SKM-1 (cell line): ENCODE measurements around the gene RFTN1.

Source experiments
- DNase-seq: peaks from one replicate; lab custom pipeline; 2025; ENCODE audit not compliant: unreplicated experiment; lab: John Stamatoyannopoulos, UW

The RFTN1 gene

DNA sequence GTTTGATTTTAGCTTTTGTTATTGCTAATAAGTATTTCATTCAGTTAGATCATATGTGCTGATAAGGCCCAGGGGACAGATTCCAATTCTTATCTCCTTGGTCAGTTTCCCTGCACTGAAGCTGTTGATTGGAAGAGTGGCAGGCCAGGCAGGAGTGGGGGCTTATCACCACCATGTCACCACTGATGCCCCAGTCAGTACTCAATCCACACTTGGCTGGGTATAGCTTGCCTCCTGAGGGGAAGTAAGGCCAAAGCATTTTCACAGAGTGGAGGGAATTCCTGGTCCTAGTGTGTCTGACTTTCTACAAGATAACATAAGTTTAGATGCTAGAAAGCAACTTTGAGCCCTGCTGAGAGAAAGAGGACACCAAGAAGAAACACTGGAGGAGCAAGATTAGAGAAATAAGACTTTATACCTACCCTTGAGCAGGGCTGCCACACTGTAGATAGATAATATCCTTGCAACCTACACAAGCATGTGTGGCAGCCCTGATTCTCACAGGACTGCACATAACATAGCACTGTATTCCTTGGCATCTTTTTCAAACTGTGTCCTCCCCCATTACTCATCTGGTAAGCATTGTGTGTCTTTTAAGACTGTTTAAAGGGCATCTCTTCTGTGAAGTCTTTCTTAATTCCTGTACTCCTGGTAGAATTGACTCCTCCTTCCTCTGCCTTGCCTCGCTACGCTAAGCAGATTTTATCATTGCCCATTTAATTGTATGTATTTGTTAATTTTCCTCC is 224.2 kb downstream of the RFTN1 start:
- no peak for DNase-seq

DNA sequence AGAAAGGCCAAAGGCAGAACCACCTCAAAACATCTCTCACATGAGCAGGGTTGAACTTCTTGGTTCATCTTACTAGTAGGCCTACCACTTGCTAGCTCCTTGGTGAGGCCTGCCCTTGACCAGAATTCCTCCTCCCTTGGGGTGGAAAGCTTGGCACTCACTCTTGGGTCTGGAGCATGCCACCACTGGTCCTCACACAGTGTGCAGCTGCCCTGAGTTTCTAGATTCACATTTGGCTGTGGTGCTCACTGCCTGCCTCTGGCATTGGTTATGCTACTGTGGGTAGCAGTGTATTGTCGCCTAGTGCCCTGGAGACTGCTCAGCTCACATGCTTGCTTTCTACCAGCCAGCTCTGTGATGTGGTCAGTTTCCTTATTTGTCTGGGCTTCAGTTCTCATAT is 224.8 kb downstream of the RFTN1 start:
- DNase-seq, result no peak

DNA sequence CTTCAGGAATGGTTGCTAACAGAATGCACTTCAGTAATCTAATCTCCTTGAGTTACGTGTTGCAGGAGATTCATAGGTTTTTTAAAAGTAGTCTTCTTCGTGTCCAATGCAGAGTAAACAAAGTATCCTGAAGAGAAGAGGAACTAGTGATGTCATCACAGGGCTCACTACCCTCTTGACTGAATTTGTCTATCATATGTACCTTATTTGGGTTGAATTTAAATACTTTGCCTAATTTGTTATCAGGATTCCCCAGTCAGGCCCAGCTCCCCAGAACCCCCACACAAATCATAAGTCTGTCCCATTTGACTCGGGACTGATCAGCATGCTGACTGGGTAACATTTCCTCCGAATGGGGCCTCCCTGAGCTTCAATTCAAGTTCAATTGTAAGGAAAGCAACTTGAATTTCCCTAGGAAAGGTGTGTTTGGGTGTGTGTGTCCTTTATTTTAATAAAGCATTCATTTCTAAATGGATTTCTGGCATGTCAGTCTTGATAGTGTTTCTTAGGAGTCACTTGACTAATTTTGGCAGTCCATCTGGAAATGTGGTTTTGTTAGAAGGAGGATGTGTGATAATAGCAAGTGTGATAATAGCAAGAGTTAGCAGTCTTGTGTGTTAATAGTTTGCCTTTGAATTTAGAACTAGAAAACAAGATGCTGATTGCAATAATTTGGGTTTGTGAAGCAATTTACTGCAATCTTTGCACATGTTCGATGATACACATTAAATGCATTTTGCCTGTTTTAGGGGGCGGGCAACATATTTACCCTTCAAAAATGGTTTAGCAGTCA is 226.6 kb downstream of the RFTN1 start:
- no peak for DNase-seq

DNA sequence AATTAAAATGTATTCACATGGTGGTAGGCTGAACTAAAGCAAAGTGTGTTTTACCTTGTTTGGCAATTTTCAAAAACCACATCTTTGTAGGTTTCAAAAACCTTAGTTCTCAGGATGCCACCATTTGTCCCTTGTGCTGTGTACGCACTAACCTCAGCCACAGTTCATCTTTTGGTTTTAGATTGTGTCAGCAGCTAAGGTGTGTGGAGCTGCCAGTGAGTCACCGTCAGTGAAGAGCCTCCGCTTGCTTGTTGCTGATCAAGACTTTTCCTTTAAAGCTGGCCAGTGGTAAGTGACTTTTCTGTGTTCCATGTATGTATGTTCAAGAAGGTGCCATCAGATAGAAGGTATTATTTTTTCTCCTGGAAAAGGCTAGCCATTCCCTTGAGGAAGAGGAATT is 227.3 kb downstream of the RFTN1 start:
- DNase-seq, result no peak

DNA sequence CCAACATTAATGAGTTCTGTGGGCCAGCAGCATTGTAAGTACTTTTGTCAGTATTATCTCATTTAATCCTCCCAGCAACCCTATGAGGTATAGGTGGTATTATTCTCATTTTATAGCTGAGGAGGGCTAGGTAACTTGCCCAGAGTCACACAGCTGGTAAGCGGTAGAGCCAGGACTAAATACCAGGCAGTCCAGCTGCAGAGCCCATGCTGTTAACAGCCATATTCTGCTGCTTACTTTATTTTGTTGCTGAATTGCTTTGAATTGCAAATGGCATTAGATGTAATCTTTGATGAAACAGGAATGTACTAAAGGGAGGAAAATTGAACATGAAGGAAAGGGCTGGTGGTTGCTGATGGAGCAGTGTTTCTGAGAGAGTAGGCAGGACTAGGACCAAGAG is 228.9 kb downstream of the RFTN1 start:
- no peak for DNase-seq

DNA sequence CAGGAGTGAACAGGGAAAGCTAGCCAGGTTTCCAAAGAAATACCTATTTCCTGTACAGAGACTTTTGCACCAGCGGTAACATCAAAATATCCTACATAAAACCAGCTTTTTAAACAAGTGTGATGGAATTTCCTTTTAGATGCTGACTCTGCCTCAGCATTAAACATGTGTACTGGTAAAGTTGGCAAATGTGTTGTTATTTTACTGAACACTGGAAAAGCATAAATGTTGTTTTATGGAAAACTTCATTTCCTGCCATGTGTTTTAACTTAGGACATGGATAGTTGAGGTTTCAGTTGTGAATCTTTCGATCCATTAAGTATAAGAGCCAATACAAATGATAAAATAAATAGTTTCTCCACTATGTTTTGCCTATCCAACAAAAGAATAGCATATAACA is 232.8 kb downstream of the RFTN1 start:
- no peak for DNase-seq

DNA sequence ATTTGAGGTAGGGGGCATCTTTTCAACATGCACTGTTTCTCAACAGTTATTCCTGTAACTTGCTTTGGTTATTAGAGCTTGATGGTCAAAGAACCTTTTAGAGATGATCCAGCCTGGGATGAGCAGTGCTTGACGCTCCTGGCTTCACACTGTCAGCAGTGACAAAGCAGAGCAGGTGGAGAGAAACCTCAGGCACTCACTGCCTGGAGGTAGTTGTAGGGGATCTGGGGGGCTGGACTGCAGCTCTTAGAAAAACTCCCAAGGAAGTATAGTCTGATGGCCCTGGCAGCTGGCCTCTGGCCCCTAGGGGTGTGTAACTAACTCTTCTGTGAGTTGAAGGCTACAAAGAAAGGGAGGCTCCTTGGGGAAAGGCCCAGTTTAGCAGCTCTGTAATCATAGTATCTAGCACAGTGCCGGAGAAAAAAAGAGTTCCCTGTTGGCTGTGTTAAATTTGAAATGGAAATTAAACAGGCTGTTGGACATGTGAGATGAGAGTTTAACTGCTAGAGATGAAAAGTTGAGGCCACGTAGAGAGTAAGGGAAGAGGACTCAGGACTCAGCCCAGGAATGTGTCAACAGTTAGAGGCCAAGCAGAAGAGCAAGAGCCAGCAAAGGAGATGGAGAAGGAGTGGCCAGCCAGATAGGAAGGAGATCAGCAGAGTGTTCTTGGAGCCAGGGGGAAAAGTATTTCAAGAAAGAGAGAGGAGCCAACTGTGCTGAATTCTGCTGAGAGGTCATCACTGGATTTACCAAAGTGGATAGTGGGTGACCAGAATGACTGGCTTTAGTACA is 234.3 kb downstream of the RFTN1 start:
- DNase-seq, result no peak

DNA sequence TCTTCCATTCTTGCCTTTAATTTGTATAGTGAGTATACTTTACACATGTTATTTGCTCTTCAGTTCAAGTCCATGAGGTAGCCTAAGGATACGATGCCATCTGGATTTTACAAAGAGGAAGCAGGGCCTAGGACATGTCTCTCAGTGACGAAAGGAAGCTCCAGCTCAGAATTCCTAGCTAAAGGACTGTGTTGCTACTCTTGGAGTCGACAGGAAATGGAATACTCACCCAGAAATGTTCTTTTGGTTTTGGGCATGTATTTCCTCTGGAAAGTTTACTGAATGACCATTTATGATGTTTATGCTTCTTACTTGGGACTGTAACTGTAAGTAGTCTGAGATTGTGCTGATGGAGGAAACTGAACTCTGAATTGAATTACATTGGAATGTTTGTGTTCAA is 236.0 kb downstream of the RFTN1 start:
- no peak for DNase-seq

DNA sequence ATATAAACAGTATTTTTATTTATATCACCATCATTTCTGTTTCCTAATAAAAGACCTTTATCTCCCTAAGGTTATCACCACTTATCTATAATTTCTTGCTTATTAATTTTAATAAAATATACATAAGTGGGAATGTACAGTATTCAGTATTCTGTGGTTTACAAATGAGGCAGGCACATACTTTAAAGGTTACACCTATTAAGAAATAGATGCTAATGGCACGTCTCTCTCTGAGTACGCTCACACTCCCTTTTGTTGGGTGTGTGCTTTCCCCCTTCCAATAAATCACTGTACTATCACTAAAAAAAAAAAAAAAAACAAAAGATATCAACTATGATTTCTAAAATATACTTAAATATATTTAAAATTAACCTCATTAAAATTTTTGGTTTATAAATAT is 239.6 kb downstream of the RFTN1 start:
- DNase-seq, result no peak

DNA sequence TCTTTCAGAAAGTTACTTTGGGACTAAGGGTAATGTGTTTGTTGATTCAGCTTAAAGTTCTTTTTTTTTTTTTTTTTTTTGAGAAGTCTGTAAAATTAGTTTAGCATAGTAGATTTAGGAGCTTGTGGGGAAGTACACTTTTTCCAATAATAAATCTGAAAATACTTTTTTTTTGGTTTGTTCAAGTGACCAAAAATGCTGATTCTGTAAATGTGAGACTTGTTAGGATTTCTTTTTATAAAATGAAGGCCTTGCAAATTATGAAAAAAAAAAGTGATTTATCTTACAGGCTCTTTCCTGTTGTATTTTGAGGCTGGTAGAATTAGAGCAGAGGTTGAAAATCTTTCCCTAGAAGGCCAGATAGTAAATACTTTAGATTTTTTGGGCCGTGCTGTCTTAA is 240.9 kb downstream of the RFTN1 start:
- DNase-seq, result no peak

DNA sequence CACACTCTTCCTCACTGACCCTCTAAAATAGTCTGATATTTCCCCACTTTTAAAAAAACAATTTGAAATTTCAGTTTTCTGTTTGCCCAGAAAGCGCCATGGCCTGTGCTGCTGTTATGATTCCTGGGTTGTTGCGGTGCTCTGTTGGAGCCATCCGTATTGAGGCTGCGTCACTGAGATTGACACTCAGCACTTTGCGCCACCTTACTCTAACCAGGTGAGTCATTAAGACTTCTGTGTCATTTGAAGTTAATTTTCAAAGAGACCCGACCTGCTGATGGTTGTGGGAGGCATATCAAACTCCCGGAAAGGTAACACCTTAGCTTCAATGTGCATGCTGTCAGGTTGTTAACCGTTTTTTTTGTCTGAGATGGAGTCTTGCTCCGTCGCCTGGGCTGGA is 242.6 kb downstream of the RFTN1 start:
- DNase-seq, result no peak

DNA sequence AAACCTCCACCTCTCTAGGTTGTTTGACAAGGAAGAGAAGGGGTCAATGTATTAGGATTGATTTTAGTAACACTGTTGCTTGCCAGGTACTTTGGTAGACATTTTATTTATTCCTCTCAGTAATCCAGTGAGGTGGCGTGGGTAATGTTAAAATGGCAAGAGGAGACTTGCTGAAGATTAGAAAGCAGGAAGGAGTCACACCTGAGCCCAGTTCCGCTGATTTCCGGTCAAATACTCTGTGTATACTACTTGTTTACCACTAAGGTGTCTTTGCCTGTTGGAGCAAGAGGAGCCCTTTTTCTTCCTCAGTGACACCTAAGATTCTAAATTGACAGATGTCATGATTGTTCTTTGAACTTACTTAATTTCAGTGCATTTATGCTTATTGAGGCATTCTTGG is 246.8 kb downstream of the RFTN1 start:
- DNase-seq, result no peak
